Mesodermal cell (in vitro differentiated cells): Measurements from ENCODE around the gene INO80C.

Source experiments
- H3K27ac ChIP-seq: 2 replicates; pipeline ENCODE4 v1.7.0; 2013; ENCODE audit warnings: mild to moderate bottlenecking, low read depth, low read length, moderate library complexity; ENCODE audit not compliant: severe bottlenecking
- H3K36me3 ChIP-seq: 2 replicates; pipeline ENCODE4 v1.7.1; 2013; ENCODE audit warnings: mild to moderate bottlenecking, low read length, moderate library complexity; ENCODE audit not compliant: control insufficient read depth, insufficient read depth
- H3K4me1 ChIP-seq: one replicate; pipeline ENCODE4 v1.7.1; 2013; ENCODE audit warnings: mild to moderate bottlenecking, low read length; ENCODE audit not compliant: insufficient read depth, control insufficient read depth, poor library complexity, severe bottlenecking
- H3K4me3 ChIP-seq: 2 replicates; pipeline ENCODE4 v1.7.0; 2013; ENCODE audit warnings: low read length, control low read depth, mild to moderate bottlenecking; ENCODE audit not compliant: insufficient read depth, poor library complexity, severe bottlenecking; ENCODE audit errors: extremely low read depth
- H3K9me3 ChIP-seq: 2 replicates; pipeline ENCODE4 v1.7.1; 2013; ENCODE audit warnings: mild to moderate bottlenecking, low read length, moderate library complexity; ENCODE audit not compliant: control insufficient read depth
- WGBS, 2 experiments: methylation state at CpG; one replicate each; pipeline ENCODE4 v1.1.5; 2013; ENCODE audit warnings: missing lambda C conversion rate in 2 of 2; ENCODE audit not compliant: insufficient coverage in 2 of 2; 5-methylcytosine and 5-hydroxymethylcytosine counted together

Gene INO80C

GRCh38 chr18:35424356-35424755 lies 73.4 kb downstream of the INO80C start:
- H3K9me3 ChIP-seq = no peaks in the 10 kb centered on the region
- no peaks in the 10 kb centered on the region for H3K4me1 ChIP-seq
- H3K27ac ChIP-seq = no peak overlapping the region
- no peaks in the 10 kb centered on the region for H3K36me3 ChIP-seq
- WGBS, 2 experiments = 90 to 97% methylated on average over 2 of the region's 3 CpGs
- H3K4me3 ChIP-seq = no peak overlapping the region

- 77 to 95% methylated on average over 3 of the region's 3 CpGs for WGBS, 2 experiments
- no peak overlapping the region for H3K27ac ChIP-seq
- no peaks in the 10 kb centered on the region for H3K4me1 ChIP-seq
Observed at GRCh38 chr18:35422237-35422636, 75.5 kb downstream of the INO80C start.

GRCh38 chr18:35418610-35419009 lies 79.2 kb downstream of the INO80C start:
- H3K4me3 ChIP-seq = no peak overlapping the region
- WGBS, 2 experiments = 85 to 88% methylated on average over 3 of the region's 4 CpGs
- H3K4me1 ChIP-seq = no peaks in the 10 kb centered on the region
- no peak overlapping the region for H3K27ac ChIP-seq
- H3K36me3 ChIP-seq = no peaks in the 10 kb centered on the region
- peaks cover 11% of the 10 kb centered on the region for H3K9me3 ChIP-seq

More at GRCh38 chr18:35422237-35422636, 75.5 kb downstream of the INO80C start:
- H3K4me3 ChIP-seq = no peak overlapping the region
- H3K9me3 ChIP-seq = peaks cover 7% of the 10 kb centered on the region
- no peaks in the 10 kb centered on the region for H3K36me3 ChIP-seq
